Cardiac muscle cell (in vitro differentiated cells and primary cell): Measurements from ENCODE around the gene PLAA. TPM values are rescaled to one million over a fixed set of nuclear protein-coding genes. Genes with fewer than 3 reads are reported as not detected.

ENCODE experiments used
- DNase-seq, 2 donors: peaks; one replicate each; pipeline versions ENCODE4 v3.0.0 to v3.0.0-alpha.2; 2010 to 2017; ENCODE audit warnings: low read depth in 1 of 2, low spot score in 1 of 2
- H3K27ac ChIP-seq: fragments of 200-600 bp; sonication (generic); 2 replicates; pipeline ENCODE4 v1.5.1; 2016
- H3K27me3 ChIP-seq: fragments of 200-600 bp; sonication (generic); 2 replicates; pipeline ENCODE4 v1.6.0; 2016; ENCODE audit warnings: control low read depth
- H3K36me3 ChIP-seq: fragments of 200-600 bp; sonication (generic); 2 replicates; pipeline ENCODE4 v1.5.1; 2016; ENCODE audit warnings: control low read depth
- H3K4me1 ChIP-seq: fragments of 200-600 bp; sonication (generic); 2 replicates; pipeline ENCODE4 v1.8.1; 2017; ENCODE audit warnings: low read depth, mild to moderate bottlenecking, mixed run types
- H3K4me3 ChIP-seq: fragments of 200-600 bp; sonication (generic); 2 replicates; pipeline ENCODE4 v1.5.1; 2016; ENCODE audit warnings: mild to moderate bottlenecking
- H3K9me3 ChIP-seq: fragments of 200-600 bp; sonication (generic); 2 replicates; pipeline ENCODE4 v1.5.1; 2017; ENCODE audit warnings: low read depth, mild to moderate bottlenecking, control low read depth
- CTCF ChIP-seq: IDR thresholded peaks from 2 replicates; pipeline ENCODE4 v1.5.1; 2012; ENCODE audit warnings: low read depth, mild to moderate bottlenecking, low read length
- polyA plus RNA-seq: library from polyadenylated mRNA; unstranded; fragments of >200 nt; fragmentation: Nextera tagmentation; extraction: Ambion mirVana; gene quantifications from 2 replicates; pipeline ENCODE4 v1.2.1, GENCODE V29; 2016
- total RNA-seq: library from RNA; depleted of rRNA; stranded (reverse); fragments of >200 nt; gene quantifications from 2 replicates; pipeline ENCODE4 v1.2.3, GENCODE V29; 2016

Gene PLAA
- total and polyA plus RNA-seq, 2 experiments from 2014 or later, result 30.9 to 32.6 TPM

- Histone ChIP-seq H3K27me3 (no peaks in the 10 kb centered on the region), H3K4me1 (no peaks in the 10 kb centered on the region), H3K36me3 (peaks cover 59% of the 10 kb centered on the region), H3K9me3 (no peaks in the 10 kb centered on the region), H3K27ac (no peak overlapping the region), H3K4me3 (no peak overlapping the region)
- DNase-seq, result no peak
- TF ChIP-seq CTCF, result no peak
Observed at GRCh38 chr9:26925609-26926008, 21.4 kb downstream of the PLAA start.

- Histone ChIP-seq H3K4me3 (no peak overlapping the region), H3K27me3 (no peaks in the 10 kb centered on the region), H3K36me3 (peaks cover 72% of the 10 kb centered on the region), H3K27ac (peak overlapping the region; percentile 57), H3K9me3 (no peaks in the 10 kb centered on the region), H3K4me1 (peaks cover 7% of the 10 kb centered on the region)
- DNase-seq, result no peak
- TF ChIP-seq CTCF, result no peak
Observed at GRCh38 chr9:26919698-26920097, 27.3 kb downstream of the PLAA start.

GRCh38 chr9:26913138-26913668, 33.8 kb downstream of the PLAA start:
- Histone ChIP-seq H3K9me3 (no peaks in the 10 kb centered on the region), H3K4me1 (no peaks in the 10 kb centered on the region), H3K27ac (no peak overlapping the region), H3K4me3 (no peak overlapping the region), H3K36me3 (peaks cover 33% of the 10 kb centered on the region), H3K27me3 (no peaks in the 10 kb centered on the region)
- DNase-seq, result no peak
- TF ChIP-seq CTCF, result no peak

- H3K27me3 ChIP-seq, result no peaks in the 10 kb centered on the region
- no peak for TF ChIP-seq CTCF
- no peak for DNase-seq
- H3K4me1 ChIP-seq, result no peaks in the 10 kb centered on the region
- no peaks in the 10 kb centered on the region for H3K9me3 ChIP-seq
- peaks cover 31% of the 10 kb centered on the region for H3K36me3 ChIP-seq
- no peak overlapping the region for H3K4me3 ChIP-seq
- no peak overlapping the region for H3K27ac ChIP-seq
Observed at GRCh38 chr9:26904671-26905070, 42.4 kb downstream of the PLAA start.

- TF ChIP-seq CTCF, result no peak
- no peaks in the 10 kb centered on the region for H3K9me3 ChIP-seq
- no peaks in the 10 kb centered on the region for H3K4me1 ChIP-seq
- H3K36me3 ChIP-seq, result peaks cover 31% of the 10 kb centered on the region
- no peak overlapping the region for H3K4me3 ChIP-seq
- H3K27ac ChIP-seq, result no peak overlapping the region
- no peak for DNase-seq
- no peaks in the 10 kb centered on the region for H3K27me3 ChIP-seq
Observed at GRCh38 chr9:26904070-26904469, 43.0 kb downstream of the PLAA start.
